Measurements from ENCODE around the gene CDKL5. TPM values are rescaled to one million over a fixed set of nuclear protein-coding genes. Genes with fewer than 3 reads are reported as not detected.

CDKL5 gene
- total RNA-seq, 2 experiments from 2014 or later: 1.7 to 2.0 TPM

DNA sequence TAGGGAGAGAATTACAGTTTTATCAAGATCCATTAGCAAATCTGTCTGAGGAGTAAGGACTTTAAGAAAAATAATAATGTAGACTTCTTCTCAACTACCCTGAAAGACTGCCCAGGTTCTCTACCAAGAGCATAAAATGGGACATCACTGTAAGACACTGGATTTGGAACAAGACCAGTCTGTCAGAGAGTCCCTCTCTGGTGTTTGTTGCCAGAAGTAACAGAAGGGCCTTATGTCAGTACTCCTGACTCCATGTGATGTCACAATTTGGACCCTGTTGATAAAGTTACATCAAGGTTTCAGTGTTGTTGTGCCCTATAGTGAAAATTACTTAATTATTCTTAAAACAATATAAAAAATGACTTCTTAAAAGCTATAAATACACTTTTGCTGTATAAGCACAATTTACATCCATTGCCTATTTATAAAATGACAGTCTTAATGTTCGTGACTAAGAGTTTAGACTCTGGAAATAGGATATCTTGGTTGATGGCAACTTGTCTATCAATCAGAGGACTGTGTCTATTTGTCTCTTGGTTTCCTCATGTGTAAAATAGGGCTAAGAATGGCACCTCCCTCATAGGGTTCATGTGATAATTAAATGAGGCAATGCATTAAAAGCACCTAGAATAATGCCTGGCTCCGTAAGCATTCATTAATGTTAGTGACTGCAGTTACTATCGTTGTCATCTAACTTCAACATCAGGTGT lies 188.7 kb downstream of the CDKL5 start:
- Mint-ChIP-seq H3K9me3 (no peaks in the 10 kb centered on the region), H3K4me3 (no peak overlapping the region), H3K36me3 (ENCODE audit: low read depth) (no peaks in the 10 kb centered on the region), H3K27me3 (no peaks in the 10 kb centered on the region), H3K4me1 (no peaks in the 10 kb centered on the region), H3K27ac (no peak overlapping the region)
- ChIA-PET CTCF (no interaction called here), POLR2A (no interaction called here)
- DNase-seq: no peak

GRCh38 chrX:18616688-18617406 lies 191.4 kb downstream of the CDKL5 start:
- H3K9me3 Mint-ChIP-seq: no peaks in the 10 kb centered on the region
- no peaks in the 10 kb centered on the region for H3K36me3 Mint-ChIP-seq (ENCODE audit: low read depth)
- ChIA-PET CTCF (no interaction called here), POLR2A (no interaction called here)
- no peak for DNase-seq
- H3K4me1 Mint-ChIP-seq: no peaks in the 10 kb centered on the region
- no peak overlapping the region for H3K27ac Mint-ChIP-seq
- H3K4me3 Mint-ChIP-seq: no peak overlapping the region
- H3K27me3 Mint-ChIP-seq: no peaks in the 10 kb centered on the region

GRCh38 chrX:18617407-18617750 lies 192.0 kb downstream of the CDKL5 start:
- Mint-ChIP-seq H3K4me1 (no peaks in the 10 kb centered on the region), H3K9me3 (no peaks in the 10 kb centered on the region), H3K36me3 (ENCODE audit: low read depth) (no peaks in the 10 kb centered on the region), H3K27ac (no peak overlapping the region), H3K4me3 (no peak overlapping the region), H3K27me3 (no peaks in the 10 kb centered on the region)
- CTCF ChIA-PET: no interaction called here
- POLR2A ChIA-PET: no interaction called here
- DNase-seq: no peak

- no peak for DNase-seq
- Mint-ChIP-seq H3K4me1 (no peaks in the 10 kb centered on the region), H3K27ac (no peak overlapping the region), H3K27me3 (no peaks in the 10 kb centered on the region), H3K4me3 (no peak overlapping the region), H3K9me3 (no peaks in the 10 kb centered on the region), H3K36me3 (ENCODE audit: low read depth) (no peaks in the 10 kb centered on the region)
- ChIA-PET CTCF (interaction anchor here (0.8 kb wide), 1 partner anchor 9 kb away, joined by 4 read pairs; no protein-coding TSS in a partner anchor), POLR2A (no interaction called here)
Observed at GRCh38 chrX:18619288-18619687, 193.9 kb downstream of the CDKL5 start.

DNA sequence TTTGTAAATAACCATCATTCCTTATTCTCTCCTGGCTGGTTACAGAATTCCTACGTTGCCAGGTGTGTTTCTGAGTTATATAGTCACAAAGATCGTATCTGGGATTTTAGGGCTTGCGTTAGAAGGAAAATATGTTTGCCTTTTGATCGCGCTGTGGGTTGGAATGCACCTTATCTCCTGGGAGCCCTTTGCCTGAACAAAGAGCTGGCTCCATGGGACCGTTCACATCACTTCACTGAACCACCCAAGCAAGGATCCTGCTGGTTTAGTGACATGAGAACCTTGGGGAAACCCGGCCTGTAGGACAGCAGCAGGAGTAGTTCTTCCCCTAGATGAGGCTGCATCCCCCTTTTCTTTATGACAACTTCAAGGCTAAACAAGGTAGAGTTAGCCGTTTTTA lies 194.9 kb downstream of the CDKL5 start:
- H3K36me3 Mint-ChIP-seq (ENCODE audit: low read depth): no peaks in the 10 kb centered on the region
- ChIA-PET POLR2A (no interaction called here), CTCF (no interaction called here)
- H3K27ac Mint-ChIP-seq: no peak overlapping the region
- no peaks in the 10 kb centered on the region for H3K27me3 Mint-ChIP-seq
- no peaks in the 10 kb centered on the region for H3K4me1 Mint-ChIP-seq
- no peak for DNase-seq
- H3K9me3 Mint-ChIP-seq: no peaks in the 10 kb centered on the region
- no peak overlapping the region for H3K4me3 Mint-ChIP-seq

DNA sequence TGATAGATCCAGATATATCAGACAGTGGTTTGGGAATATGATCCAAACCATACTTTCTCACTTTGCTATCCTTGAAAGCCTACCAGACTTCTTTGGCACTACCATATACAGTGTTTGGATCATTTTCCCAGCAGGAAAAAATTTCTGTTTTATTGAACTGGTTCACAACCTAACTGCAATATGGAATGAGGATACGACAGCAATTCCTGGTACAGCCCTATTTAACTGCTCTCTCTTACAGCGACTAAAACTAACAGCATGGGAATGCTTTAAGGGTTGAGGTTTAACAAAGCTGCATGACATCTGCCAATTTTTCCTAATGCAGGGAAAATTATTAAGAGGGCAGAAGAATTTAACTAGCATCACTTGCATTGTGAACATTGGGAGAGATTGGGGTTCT lies 199.2 kb downstream of the CDKL5 start:
- Mint-ChIP-seq H3K4me1 (no peaks in the 10 kb centered on the region), H3K4me3 (no peak overlapping the region), H3K36me3 (ENCODE audit: low read depth) (no peaks in the 10 kb centered on the region), H3K27me3 (no peaks in the 10 kb centered on the region), H3K9me3 (no peaks in the 10 kb centered on the region), H3K27ac (no peak overlapping the region)
- ChIA-PET CTCF (no interaction called here), POLR2A (no interaction called here)
- DNase-seq: no peak

- CTCF ChIA-PET: no interaction called here
Observed at GRCh38 chrX:18630934-18631333, 205.5 kb downstream of the CDKL5 start.

GRCh38 chrX:18638398-18638797 lies 213.0 kb downstream of the CDKL5 start:
- H3K9me3 Mint-ChIP-seq: no peaks in the 10 kb centered on the region
- H3K4me1 Mint-ChIP-seq: no peaks in the 10 kb centered on the region
- DNase-seq: no peak
- H3K27me3 Mint-ChIP-seq: no peaks in the 10 kb centered on the region
- ChIA-PET CTCF (no interaction called here), POLR2A (no interaction called here)
- H3K36me3 Mint-ChIP-seq (ENCODE audit: low read depth): no peaks in the 10 kb centered on the region
- H3K27ac Mint-ChIP-seq: no peak overlapping the region
- H3K4me3 Mint-ChIP-seq: no peak overlapping the region

More at GRCh38 chrX:18630934-18631333, 205.5 kb downstream of the CDKL5 start:
- Mint-ChIP-seq H3K27ac (no peak overlapping the region), H3K4me3 (no peak overlapping the region), H3K27me3 (no peaks in the 10 kb centered on the region), H3K4me1 (no peaks in the 10 kb centered on the region), H3K36me3 (ENCODE audit: low read depth) (no peaks in the 10 kb centered on the region), H3K9me3 (no peaks in the 10 kb centered on the region)
- POLR2A ChIA-PET: no interaction called here
- DNase-seq: no peak

- no peak for DNase-seq
- POLR2A ChIA-PET: no interaction called here
- Mint-ChIP-seq H3K36me3 (ENCODE audit: low read depth) (no peaks in the 10 kb centered on the region), H3K4me1 (no peaks in the 10 kb centered on the region), H3K9me3 (no peaks in the 10 kb centered on the region), H3K27ac (no peak overlapping the region), H3K4me3 (no peak overlapping the region), H3K27me3 (no peaks in the 10 kb centered on the region)
- CTCF ChIA-PET: no interaction called here
Observed at GRCh38 chrX:18639280-18639679, 213.9 kb downstream of the CDKL5 start.

GRCh38 chrX:18640686-18641085 lies 215.3 kb downstream of the CDKL5 start:
- no peak overlapping the region for H3K27ac Mint-ChIP-seq
- CTCF ChIA-PET: no interaction called here
- H3K9me3 Mint-ChIP-seq: no peaks in the 10 kb centered on the region
- H3K27me3 Mint-ChIP-seq: no peaks in the 10 kb centered on the region
- POLR2A ChIA-PET: no interaction called here
- DNase-seq: no peak
- H3K4me1 Mint-ChIP-seq: no peaks in the 10 kb centered on the region
- no peaks in the 10 kb centered on the region for H3K36me3 Mint-ChIP-seq (ENCODE audit: low read depth)
- no peak overlapping the region for H3K4me3 Mint-ChIP-seq

GRCh38 chrX:18643243-18643642 lies 217.8 kb downstream of the CDKL5 start:
- CTCF ChIA-PET: no interaction called here
- no peak for DNase-seq
- H3K27me3 Mint-ChIP-seq: no peaks in the 10 kb centered on the region
- H3K9me3 Mint-ChIP-seq: no peaks in the 10 kb centered on the region
- no peak overlapping the region for H3K27ac Mint-ChIP-seq
- H3K4me3 Mint-ChIP-seq: no peak overlapping the region
- H3K4me1 Mint-ChIP-seq: no peaks in the 10 kb centered on the region
- H3K36me3 Mint-ChIP-seq (ENCODE audit: low read depth): no peaks in the 10 kb centered on the region
- POLR2A ChIA-PET: no interaction called here

- no peaks in the 10 kb centered on the region for H3K9me3 Mint-ChIP-seq
- no peaks in the 10 kb centered on the region for H3K36me3 Mint-ChIP-seq (ENCODE audit: low read depth)
- no peak overlapping the region for H3K27ac Mint-ChIP-seq
- H3K4me3 Mint-ChIP-seq: no peak overlapping the region
- H3K27me3 Mint-ChIP-seq: no peaks in the 10 kb centered on the region
- DNase-seq: no peak
- ChIA-PET POLR2A (no interaction called here), CTCF (no interaction called here)
- no peaks in the 10 kb centered on the region for H3K4me1 Mint-ChIP-seq
Observed at GRCh38 chrX:18643853-18644252, 218.4 kb downstream of the CDKL5 start.

DNA sequence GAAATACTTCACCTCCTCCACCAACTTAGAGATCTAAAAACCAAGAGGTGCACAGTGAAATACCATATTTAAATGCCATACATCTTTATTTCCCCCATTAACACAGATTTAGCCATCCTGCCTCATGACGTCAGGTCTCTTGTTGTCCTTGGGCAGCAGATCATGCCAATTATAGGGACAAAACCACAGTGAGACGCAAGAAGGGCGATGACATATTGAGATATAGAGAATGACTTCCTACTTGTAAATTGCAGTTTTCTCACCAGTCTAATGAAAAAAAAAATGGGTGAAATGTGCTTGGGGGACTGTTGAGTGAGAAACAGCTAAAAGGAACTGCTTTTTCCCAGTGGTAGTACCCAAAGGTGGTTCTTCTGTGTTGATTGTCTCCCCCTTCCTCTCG lies 222.2 kb downstream of the CDKL5 start:
- POLR2A ChIA-PET: no interaction called here

GRCh38 chrX:18649498-18649951 lies 224.1 kb downstream of the CDKL5 start:
- no peak overlapping the region for H3K4me3 Mint-ChIP-seq
- ChIA-PET CTCF (no interaction called here), POLR2A (no interaction called here)
- DNase-seq: no peak
- H3K4me1 Mint-ChIP-seq: no peaks in the 10 kb centered on the region
- no peaks in the 10 kb centered on the region for H3K27me3 Mint-ChIP-seq
- H3K27ac Mint-ChIP-seq: no peak overlapping the region
- no peaks in the 10 kb centered on the region for H3K36me3 Mint-ChIP-seq (ENCODE audit: low read depth)
- no peaks in the 10 kb centered on the region for H3K9me3 Mint-ChIP-seq

More for the DNA sequence above, 222.2 kb downstream of the CDKL5 start:
- DNase-seq: no peak
- no peaks in the 10 kb centered on the region for H3K36me3 Mint-ChIP-seq (ENCODE audit: low read depth)
- no peak overlapping the region for H3K4me3 Mint-ChIP-seq
- no peaks in the 10 kb centered on the region for H3K4me1 Mint-ChIP-seq
- H3K27ac Mint-ChIP-seq: no peak overlapping the region
- CTCF ChIA-PET: no interaction called here
- no peaks in the 10 kb centered on the region for H3K27me3 Mint-ChIP-seq
- no peaks in the 10 kb centered on the region for H3K9me3 Mint-ChIP-seq

All from activated CD4-positive, alpha-beta memory T cell treated with anti-CD3 and anti-CD28 coated beads, Interleukin-2, amount 10 ng/mL, durations not matched to agents 7 days and 5 days (primary cell).